DMS53 treated with DMSO at 0.1 percent for 48 hours (cell line): Measurements from ENCODE around the gene DUSP5.

Experiments
- DNase-seq: peaks from one replicate; lab custom pipeline; 2025; ENCODE audit not compliant: unreplicated experiment; lab: John Stamatoyannopoulos, UW

DUSP5 gene

DNA sequence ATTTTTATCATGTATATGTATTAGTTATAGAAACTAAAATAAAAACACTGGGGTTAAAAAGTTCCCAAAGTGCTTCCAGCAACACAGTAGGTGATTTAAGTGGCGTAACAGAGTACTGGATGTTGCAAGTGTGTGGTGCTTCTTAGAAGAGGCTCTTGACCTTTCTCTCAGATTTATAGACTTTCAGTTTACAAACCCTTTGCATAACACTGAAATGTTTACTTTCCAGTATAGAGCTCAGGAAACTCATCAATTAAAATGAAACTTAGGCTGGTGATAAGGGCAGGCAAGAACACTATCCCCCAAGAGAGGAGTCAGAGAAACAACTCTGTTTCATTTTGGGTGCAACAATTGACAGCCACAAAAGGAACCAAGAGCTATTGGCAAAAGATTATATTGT is 42.3 kb downstream of the DUSP5 start:
- peak; percentile 43 for DNase-seq

DNA sequence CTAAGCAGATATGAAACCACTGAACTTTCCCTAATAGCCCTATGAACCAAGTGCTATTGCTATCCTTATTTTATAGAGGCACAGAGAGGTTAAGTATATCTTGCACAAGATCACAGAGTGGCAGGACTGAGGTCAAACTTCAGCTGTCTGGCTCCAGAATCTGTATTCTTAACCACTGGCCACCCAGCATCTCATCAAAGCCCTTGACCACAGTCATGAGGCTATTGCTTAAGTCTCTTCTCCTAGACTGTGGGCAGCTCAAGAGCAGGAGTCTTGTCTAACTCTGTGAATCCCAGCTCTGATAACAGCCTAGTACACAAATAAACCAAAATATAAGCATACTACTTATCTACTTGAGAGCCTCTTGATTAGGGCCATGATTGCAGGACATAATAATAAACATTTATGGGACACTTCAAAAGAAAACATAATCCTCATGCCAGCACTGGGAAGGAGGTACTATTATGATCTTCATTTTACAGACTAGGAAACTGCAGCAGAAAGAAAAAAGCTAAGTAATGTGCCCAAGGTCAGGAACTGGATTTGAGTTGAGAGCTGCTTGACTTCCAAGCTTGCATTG is 47.3 kb downstream of the DUSP5 start:
- DNase-seq: no peak

DNA sequence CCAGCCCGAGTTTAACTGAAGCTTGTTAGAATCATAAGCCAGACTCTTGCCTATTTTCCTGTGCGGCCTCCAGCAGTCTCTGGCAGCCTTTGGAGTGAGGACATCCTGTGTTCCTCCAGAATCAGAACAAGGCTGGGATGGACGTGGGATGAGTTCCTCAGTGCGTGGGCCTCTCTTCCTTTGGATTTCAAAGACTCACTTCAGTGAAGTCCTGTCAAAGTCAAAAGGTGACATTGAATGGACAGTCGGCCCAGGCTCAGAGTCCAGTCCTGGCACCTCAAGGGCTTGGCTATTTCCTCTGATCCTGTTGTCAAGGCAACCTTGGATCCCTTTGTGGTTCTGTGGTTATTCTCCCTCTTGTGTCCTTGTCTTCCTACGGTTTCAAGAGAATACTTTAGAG is 48.4 kb downstream of the DUSP5 start:
- no peak for DNase-seq

DNA sequence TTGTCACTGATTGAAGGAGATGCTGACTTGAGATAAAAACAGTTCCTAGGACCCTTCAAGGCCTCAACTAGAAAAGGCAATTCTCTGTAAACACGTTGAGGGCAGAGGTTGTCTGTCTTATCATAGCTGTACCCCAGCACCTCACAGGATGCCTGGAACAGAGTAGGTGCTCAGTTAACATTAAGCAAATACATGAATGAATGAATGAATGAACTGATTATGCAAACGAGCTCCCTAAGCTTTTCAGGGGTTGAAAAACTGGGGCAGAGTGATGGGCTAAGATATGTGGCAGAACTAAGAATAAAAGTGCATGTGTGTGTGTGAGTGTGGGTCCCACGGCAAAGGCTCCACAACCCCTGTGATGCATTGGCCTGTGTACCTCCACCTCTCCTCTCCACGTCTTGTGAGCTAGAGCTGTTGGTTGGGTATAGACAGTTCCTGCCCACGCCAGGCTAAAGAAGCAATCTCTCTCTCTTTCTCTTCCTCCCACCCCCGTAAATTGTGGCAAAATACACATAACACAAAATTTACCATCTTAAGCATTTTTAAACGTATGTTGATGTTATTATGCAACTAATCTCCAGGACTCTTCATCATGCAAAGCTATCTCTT is 48.9 kb downstream of the DUSP5 start:
- DNase-seq: no peak

DNA sequence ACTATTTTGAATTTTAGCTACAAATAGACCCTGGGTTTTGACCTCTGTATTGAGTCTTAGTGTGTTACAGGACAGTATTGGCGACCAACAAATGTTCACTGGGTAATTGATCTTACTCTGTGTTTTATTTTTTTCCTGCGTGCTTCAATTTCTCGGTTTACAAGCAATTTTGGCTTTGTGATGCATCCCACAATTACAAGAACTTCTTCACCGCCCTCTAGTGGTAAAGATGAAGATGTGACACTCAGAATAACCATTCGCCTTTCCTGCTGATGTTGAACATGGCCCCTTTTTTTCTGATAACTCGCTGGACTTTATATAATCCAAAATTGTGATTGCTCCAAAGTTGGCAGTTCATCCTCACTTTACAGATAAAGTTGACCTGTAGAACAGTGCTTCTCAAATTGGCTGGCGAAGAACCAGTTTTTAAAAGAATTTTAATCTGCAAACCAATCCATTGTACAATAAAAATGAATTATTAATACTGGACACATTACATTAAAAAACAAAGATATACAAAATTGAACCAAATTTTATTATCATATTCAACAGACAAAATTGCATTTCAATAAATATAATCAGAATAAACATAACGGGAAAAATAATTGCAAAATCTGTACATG is 49.5 kb downstream of the DUSP5 start:
- peak; percentile 74 for DNase-seq

DNA sequence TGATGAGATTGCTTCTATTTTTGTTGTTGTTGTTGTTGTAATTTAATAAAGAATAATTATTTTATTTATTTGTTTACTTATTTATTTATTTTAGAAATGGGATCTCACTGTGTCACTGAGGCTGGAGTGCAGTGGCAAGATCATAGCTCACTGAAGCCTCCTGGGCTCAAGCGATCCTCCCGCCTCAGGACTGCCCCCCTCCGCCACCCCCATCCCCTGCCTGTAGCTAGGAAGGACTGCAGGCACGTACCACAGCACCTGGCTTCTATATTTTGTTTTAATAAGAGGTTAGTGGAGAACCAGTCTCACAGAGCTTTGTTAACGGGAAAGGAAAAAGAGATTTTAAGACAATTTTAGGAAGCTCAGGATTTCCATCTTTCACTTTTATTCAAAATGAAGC is 50.3 kb downstream of the DUSP5 start:
- no peak for DNase-seq

DNA sequence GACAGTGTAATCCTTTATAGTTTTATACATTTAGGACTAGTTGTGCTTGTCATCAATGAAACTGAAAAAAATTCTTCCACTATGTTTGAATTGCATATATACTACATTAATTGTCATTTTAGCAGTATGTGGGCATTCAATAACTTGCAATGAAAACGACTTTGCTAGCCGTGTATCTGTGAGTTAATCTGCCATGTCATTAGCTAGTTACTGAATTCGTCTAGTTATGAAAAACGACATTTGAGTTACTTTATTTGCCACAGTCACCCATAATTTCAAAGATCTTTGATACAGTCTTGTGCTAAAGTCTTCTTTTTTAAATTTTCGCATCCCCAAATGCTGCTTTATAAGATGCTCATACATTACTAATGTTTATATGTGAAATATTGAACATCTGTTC is 51.5 kb downstream of the DUSP5 start:
- no peak for DNase-seq

DNA sequence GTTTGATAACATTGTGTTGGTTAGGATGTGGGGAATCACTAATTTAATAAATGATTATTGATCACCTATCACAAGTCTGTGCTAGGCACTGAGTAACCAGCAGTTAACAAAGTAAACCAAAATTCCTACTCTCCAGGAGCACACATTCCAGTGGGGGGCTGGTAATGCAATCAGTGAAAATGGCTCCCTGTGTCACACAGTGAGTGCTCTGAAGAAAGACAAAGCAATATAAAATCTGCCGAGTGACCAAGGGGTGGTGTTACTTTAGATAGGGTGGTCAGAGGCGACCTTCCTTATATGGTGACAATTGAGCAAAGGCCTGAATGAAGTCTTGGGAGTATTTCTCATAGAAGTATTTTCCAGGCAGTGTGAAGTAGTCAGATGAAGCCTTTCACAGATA is 56.2 kb downstream of the DUSP5 start:
- DNase-seq: no peak

DNA sequence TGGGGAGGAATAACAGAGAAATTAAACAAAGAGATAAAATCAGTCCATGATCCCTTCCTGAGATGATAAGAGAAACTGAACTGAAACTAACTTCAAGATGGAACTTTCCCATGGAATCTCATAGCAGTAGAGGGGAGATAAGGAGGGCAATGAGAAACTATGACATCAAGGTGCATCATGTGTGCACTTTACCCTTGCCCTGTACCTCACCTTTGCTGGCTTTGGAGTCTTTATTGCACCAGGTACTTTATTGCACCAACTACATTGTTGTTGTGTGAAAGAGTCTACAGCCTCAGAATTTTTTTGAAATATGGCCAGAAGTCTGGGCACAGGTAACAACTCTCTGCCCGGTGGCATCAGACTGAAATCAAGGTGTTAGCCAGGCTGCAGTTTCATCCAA is 58.6 kb downstream of the DUSP5 start:
- no peak for DNase-seq

DNA sequence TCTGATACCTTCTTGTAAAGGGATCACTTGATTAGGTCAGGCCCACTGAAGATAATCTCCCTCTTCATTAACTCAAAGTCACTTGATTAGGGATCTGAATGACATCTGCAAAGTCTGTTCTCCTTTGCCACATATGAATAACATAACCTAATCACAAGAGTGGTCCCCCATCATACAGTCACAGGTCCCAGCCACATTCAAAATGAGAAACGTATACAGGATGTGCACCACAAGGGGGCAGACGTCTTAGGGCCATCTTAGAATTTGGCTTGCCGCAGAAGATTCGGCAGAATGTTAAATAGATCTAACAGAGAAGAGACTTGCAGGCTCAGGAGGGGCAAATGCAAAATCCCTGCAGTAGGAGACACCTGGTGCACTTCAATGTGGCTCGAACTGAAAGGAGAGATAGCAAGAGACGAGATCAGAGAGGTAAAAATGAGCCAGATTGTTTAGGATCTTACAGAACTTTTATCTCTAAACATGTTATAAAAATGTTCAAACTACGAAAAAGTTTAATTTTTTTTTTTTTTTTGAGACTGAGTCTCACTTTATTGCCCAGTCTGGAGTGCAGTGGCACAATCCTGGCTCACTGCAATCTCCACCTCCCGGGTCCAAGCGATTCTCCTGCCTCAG is 59.4 kb downstream of the DUSP5 start:
- no peak for DNase-seq

DNA sequence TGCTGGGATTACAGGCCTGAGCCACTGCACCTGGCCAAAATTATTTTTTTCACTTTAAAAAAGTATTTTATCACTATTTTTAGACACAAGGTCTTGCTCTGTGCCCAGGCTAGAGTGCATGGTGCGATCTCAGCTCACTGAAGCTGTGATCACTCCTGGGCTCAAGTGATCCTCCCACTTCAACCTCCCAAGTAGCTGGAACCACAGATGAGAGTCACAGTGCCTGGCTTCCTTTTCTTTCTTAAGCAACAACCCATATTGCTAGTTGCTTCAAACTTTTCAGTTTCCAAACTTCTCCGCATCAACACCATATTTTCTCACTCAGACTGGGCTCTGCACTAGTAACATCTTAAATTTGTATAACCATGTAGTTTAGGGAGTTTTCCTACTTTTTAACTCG is 60.3 kb downstream of the DUSP5 start:
- no peak for DNase-seq

DNA sequence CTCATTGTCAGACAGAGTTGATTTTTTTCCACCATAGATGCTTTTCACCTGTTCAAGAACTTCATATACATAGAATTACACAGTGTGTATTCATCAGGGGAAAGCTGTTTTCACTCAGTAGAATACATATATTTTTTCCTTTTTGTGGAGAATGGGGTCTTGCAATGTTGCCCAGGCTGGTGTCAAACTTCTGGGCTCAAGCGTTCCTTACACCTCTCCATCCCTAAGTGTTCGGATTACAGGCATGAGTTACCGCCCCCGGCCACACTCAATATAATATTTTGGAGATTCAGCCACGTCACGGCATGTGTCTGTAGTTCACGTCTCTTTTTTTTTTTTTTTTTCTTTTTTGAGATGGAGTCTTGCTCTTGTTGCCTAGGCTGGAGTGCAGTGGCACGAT is 62.3 kb downstream of the DUSP5 start:
- no peak for DNase-seq
